BJ (cell line): ENCODE data around the gene TNF. TPM values are rescaled to one million over a fixed set of nuclear protein-coding genes. Genes with fewer than 3 reads are reported as not detected.
"Not testable (repeated sequence)": the region's sequence is repeated elsewhere in the genome, so short reads cannot be mapped to it uniquely, and the experiment has no call there.

ENCODE experiments used
- CTCF ChIA-PET: fragments of 350-600 bp; formaldehyde crosslinking; extraction: SDS; loops from one replicate; lab custom pipeline; 2021; ENCODE audit warnings: antibody characterized with exemption, inconsistent platforms; lab: Yijun Ruan, JAX
- POLR2A ChIA-PET: fragments of 300-600 bp; sonication (Branson Sonifier 250); formaldehyde crosslinking; extraction: SDS; loops from one replicate; lab custom pipeline; 2021; ENCODE audit warnings: antibody characterized with exemption; lab: Charles Lee
- DNase-seq: peaks from one replicate; pipeline ENCODE4 v3.0.0-alpha.2; 2011; ENCODE audit warnings: low read depth
- H3K27me3 ChIP-seq: 2 replicates; pipeline ENCODE4 v1.6.0; 2011; ENCODE audit warnings: low read length; ENCODE audit not compliant: control insufficient read depth, insufficient read depth
- H3K36me3 ChIP-seq: 2 replicates; pipeline ENCODE4 v1.5.1; 2011; ENCODE audit warnings: low read length; ENCODE audit not compliant: control insufficient read depth, insufficient read depth
- H3K4me3 ChIP-seq: 2 replicates; pipeline ENCODE4 v1.5.1; 2011; ENCODE audit warnings: low read depth, mild to moderate bottlenecking, control low read depth, low read length
- polyA plus RNA-seq: library from polyadenylated mRNA; depleted of rRNA; stranded (reverse); fragments of >200 nt; gene quantifications from 2 replicates; pipeline ENCODE4 v1.2.3, GENCODE V29; 2011
- TF ChIP-seq, protein P1 (sequence below): IDR thresholded peaks from 2 replicates; pipeline ENCODE4 v1.5.1; 2011; ENCODE audit warnings: low read depth, mild to moderate bottlenecking, control low read depth, inconsistent platforms, low read length, moderate library complexity; ENCODE audit not compliant: insufficient read depth

Gene TNF
- polyA plus RNA-seq, 1 experiment: not detected

DNA sequence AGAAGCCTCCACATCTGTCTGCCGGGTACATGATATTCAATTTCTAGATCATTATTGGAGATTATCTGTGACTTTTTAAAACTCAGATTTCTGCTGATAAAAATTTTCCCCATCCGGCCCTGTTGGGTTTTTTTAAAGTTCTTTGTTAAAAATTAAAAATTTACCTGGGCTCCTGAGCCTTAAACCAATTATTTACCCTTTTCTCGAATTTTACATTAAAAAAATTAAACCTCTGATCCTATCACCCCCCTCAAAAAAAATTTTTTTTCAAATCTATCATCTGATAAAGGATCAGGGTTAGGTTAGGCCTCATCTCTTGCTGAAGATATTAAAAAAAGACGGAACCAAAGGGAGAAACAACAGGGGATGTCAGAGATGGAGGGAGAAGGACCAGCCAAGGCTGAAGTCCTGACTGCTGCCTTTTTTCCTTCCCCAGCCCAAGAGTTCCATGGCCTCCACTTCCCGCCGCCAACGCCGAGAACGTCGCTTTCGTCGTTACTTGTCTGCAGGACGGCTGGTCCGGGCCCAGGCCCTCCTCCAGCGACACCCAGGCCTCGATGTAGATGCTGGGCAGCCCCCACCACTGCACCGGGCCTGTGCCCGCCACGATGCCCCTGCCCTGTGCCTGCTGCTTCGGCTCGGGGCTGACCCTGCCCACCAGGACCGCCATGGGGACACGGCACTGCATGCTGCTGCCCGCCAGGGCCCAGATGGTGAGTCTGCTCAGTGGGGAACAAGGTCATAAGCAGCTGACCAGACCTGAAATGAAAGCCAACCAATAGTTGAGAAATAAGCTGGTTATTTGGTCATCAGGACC, 27.4 kb upstream of the TNF start:
- DNase-seq: no peak
- Histone ChIP-seq H3K27me3 (no peaks in the 10 kb centered on the region), H3K4me3 (peak overlapping the region; percentile 50), H3K36me3 (peaks cover 3% of the 10 kb centered on the region; the same call in 1 of the 2 replicates)
- ChIA-PET POLR2A (interaction anchor here (0.5 to 0.6 kb wide), 2 partner anchors 79 to 380 kb away, joined by 16 to 22 read pairs; no protein-coding TSS in a partner anchor), CTCF (interaction anchor here (0.5 to 17.0 kb wide), 13 partner anchors 11 to 404 kb away, joined by 3 to 433 read pairs (median 3); partner anchors contain the start of genes LST1, LTB, NCR3 and TNF)
- TF ChIP-seq, protein P1, sequence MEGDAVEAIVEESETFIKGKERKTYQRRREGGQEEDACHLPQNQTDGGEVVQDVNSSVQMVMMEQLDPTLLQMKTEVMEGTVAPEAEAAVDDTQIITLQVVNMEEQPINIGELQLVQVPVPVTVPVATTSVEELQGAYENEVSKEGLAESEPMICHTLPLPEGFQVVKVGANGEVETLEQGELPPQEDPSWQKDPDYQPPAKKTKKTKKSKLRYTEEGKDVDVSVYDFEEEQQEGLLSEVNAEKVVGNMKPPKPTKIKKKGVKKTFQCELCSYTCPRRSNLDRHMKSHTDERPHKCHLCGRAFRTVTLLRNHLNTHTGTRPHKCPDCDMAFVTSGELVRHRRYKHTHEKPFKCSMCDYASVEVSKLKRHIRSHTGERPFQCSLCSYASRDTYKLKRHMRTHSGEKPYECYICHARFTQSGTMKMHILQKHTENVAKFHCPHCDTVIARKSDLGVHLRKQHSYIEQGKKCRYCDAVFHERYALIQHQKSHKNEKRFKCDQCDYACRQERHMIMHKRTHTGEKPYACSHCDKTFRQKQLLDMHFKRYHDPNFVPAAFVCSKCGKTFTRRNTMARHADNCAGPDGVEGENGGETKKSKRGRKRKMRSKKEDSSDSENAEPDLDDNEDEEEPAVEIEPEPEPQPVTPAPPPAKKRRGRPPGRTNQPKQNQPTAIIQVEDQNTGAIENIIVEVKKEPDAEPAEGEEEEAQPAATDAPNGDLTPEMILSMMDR: no peak

DNA sequence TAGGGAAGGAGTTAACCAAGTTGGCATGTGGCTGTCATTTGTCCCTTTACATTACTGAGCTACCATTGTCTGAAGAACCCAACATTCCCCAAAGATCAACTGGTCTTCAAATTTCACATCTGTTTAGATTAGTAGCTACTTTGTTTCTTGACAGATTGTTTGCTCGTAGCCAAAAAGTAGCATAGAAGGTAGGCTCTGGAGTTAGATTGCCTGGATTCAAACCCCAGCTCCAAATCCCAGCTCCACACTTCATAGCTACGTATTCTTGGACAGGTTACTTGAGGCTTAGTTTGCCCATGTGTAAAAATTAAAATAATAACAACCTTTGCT, 26.9 kb upstream of the TNF start:
- Histone ChIP-seq H3K4me3 (peak overlapping the region; percentile 50; the same call in 1 of the 2 replicates), H3K36me3 (peaks cover 3% of the 10 kb centered on the region; the same call in 1 of the 2 replicates), H3K27me3 (no peaks in the 10 kb centered on the region)
- ChIA-PET POLR2A (interaction anchor here (0.5 kb wide), 1 partner anchor 380 kb away, joined by 16 read pairs; no protein-coding TSS in a partner anchor), CTCF (interaction anchor here (1.2 to 17.0 kb wide), 5 partner anchors 11 to 61 kb away, joined by 3 to 433 read pairs (median 15); partner anchors contain the start of genes LST1, LTB, NCR3 and TNF)
- TF ChIP-seq, protein P1: no peak
- no peak for DNase-seq

DNA sequence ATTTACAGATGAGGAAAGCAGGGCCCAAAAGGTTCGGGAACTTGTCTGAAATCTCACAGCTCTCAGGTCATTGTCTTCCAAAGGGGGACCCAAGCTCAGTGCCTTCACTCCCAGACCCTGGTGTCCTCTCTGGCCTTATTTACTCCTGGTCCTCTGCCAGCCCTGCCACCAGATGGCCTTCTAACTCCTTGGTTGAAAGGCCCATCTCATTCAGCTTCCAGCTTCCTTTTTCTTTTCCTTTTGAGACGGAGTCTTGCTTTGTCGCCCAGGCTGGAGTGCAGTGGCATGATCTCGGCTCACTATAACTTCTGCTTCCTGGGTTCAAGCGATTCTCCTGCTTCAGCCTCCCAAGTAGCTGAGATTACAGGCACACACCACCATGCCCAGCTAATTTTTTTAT, 24.0 kb upstream of the TNF start:
- H3K36me3 ChIP-seq, DNase-seq, POLR2A ChIA-PET, H3K4me3 ChIP-seq, H3K27me3 ChIP-seq: not testable (repeated sequence)
- TF ChIP-seq, protein P1: peak; percentile 34; the same call in 1 of the 2 replicates
- CTCF ChIA-PET: interaction anchor here (0.9 to 17.0 kb wide), 9 partner anchors 10 to 112 kb away, joined by 3 to 433 read pairs (median 3); partner anchors contain the start of genes LST1, LTB, NCR3 and TNF

DNA sequence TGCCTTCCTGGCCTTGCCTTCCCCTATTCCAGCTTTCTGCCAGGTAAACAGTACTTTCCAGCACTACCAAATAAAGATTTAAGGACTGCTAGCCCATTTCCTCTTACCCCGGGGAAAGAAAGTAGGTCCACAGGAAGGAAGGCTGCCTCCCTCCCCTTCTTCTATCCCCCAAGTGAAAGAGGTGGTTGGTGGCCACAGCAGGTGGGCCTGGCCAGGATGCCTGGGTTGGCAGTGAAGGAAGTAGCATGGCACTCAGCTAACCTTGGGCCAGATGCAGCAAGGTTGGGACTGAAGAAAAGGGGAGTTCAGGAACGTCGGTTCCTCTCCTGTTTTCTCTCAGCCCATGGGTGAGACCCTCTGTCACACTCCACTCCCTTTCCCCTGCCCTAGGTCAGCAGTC, 19.1 kb upstream of the TNF start:
- CTCF ChIA-PET: interaction anchor here (0.7 to 1.1 kb wide), 2 partner anchors 24 to 25 kb away, joined by 3 to 4 read pairs; no protein-coding TSS in a partner anchor
- DNase-seq: no peak
- TF ChIP-seq, protein P1: no peak
- Histone ChIP-seq H3K36me3 (peaks cover 18% of the 10 kb centered on the region), H3K4me3 (no peak overlapping the region), H3K27me3 (no peaks in the 10 kb centered on the region)
- POLR2A ChIA-PET: no interaction called here
